ENCODE data around the gene RPL7L1. TPM values are rescaled to one million over a fixed set of nuclear protein-coding genes. Genes with fewer than 3 reads are reported as not detected.

The RPL7L1 gene
- total RNA-seq, 1 experiment from 2014 or later: 103 TPM

DNA sequence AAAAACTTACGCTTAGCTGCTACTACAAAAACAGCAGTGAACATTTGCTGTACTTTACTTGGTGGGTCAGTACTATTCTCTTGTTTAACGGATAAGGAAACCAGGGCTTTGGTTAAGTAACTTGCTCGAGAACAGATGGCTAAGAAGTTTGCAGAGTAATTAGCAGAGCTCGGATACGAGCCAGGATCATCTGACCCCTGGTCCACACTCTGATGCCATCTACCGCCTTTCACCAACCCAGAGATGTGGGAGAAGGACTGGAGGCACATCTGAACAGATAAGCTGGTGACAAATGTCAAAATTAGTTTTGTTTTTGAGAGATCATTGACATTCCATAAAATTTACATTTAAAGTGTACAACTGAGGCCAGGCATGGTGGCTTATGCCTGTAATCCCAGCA is 18.9 kb upstream of the RPL7L1 start:
- Mint-ChIP-seq H3K27me3 (ENCODE audit: insufficient read depth, unreplicated experiment) (no peaks in the 10 kb centered on the region), H3K4me3 (ENCODE audit: unreplicated experiment) (no peak overlapping the region), H3K4me1 (ENCODE audit: low read depth, unreplicated experiment) (no peaks in the 10 kb centered on the region), H3K36me3 (ENCODE audit: insufficient read depth, unreplicated experiment) (peaks cover 10% of the 10 kb centered on the region), H3K27ac (ENCODE audit: unreplicated experiment) (no peak overlapping the region), H3K9me3 (ENCODE audit: unreplicated experiment) (no peaks in the 10 kb centered on the region)
- intact Hi-C loops (cut with micrococcal nuclease; ENCODE audit: unreplicated experiment): no loop called here
- Histone ChIP-seq H3K9me3 (no peaks in the 10 kb centered on the region), H3K4me1 (no peaks in the 10 kb centered on the region), H3K4me3 (ENCODE audit: low read depth, low read length) (no peak overlapping the region), H3K27me3 (replicated peaks; ENCODE audit: control insufficient read depth, insufficient read depth, low read length) (no peaks in the 10 kb centered on the region), H3K36me3 (ENCODE audit: control insufficient read depth, insufficient read depth, low read length) (no peaks in the 10 kb centered on the region)
- no TSS peak for BruUV-seq (replicated peaks)
- DNase-seq: no peak
- POLR2A ChIA-PET: no interaction called here
- TF ChIP-seq, protein P1, sequence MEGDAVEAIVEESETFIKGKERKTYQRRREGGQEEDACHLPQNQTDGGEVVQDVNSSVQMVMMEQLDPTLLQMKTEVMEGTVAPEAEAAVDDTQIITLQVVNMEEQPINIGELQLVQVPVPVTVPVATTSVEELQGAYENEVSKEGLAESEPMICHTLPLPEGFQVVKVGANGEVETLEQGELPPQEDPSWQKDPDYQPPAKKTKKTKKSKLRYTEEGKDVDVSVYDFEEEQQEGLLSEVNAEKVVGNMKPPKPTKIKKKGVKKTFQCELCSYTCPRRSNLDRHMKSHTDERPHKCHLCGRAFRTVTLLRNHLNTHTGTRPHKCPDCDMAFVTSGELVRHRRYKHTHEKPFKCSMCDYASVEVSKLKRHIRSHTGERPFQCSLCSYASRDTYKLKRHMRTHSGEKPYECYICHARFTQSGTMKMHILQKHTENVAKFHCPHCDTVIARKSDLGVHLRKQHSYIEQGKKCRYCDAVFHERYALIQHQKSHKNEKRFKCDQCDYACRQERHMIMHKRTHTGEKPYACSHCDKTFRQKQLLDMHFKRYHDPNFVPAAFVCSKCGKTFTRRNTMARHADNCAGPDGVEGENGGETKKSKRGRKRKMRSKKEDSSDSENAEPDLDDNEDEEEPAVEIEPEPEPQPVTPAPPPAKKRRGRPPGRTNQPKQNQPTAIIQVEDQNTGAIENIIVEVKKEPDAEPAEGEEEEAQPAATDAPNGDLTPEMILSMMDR (IDR thresholded peaks at IDR 0.05; ENCODE audit: insufficient read depth in 1 of 2, low read depth in 1 of 2, low read length in 1 of 2, severe bottlenecking in 1 of 2, unreplicated experiment in 1 of 2): no peak
- CTCF ChIA-PET: no interaction called here

DNA sequence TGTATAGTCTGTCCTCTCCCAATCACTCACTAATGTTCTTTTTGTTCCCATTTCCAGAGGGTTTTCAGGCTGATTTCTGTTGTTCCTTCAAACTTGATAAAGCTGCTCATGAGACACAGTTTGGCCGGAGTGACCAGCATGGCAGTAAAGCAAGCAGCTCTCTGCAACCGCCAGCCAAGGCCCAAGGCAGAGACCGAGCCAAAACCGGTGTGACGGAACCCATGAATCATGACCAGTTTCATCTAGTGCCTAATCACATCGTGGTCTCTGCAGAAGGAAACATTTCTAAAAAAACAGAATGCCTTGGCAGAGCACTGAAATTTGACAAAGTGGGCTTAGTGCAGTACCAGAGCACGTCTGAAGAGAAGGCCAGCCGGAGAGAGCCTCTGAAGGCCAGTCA is 14.8 kb upstream of the RPL7L1 start:
- BruUV-seq (replicated peaks): no TSS peak
- H3K27ac Mint-ChIP-seq (ENCODE audit: unreplicated experiment): no peak overlapping the region
- no peaks in the 10 kb centered on the region; the same call in 1 of the 2 replicates for H3K36me3 ChIP-seq (ENCODE audit: control insufficient read depth, insufficient read depth, low read length)
- POLR2A ChIA-PET: no interaction called here
- no peaks in the 10 kb centered on the region for H3K4me1 Mint-ChIP-seq (ENCODE audit: low read depth, unreplicated experiment)
- no peaks in the 10 kb centered on the region for H3K9me3 Mint-ChIP-seq (ENCODE audit: unreplicated experiment)
- H3K9me3 ChIP-seq: no peaks in the 10 kb centered on the region
- no peaks in the 10 kb centered on the region for H3K4me1 ChIP-seq
- no peak overlapping the region for H3K4me3 ChIP-seq (ENCODE audit: low read depth, low read length)
- CTCF ChIA-PET: no interaction called here
- intact Hi-C loops (cut with micrococcal nuclease; ENCODE audit: unreplicated experiment): no loop called here
- H3K36me3 Mint-ChIP-seq (ENCODE audit: insufficient read depth, unreplicated experiment): peaks cover 10% of the 10 kb centered on the region
- TF ChIP-seq, protein P1 (IDR thresholded peaks at IDR 0.05; ENCODE audit: insufficient read depth in 1 of 2, low read depth in 1 of 2, low read length in 1 of 2, severe bottlenecking in 1 of 2, unreplicated experiment in 1 of 2): no peak
- no peak overlapping the region for H3K4me3 Mint-ChIP-seq (ENCODE audit: unreplicated experiment)
- no peak for DNase-seq
- no peaks in the 10 kb centered on the region for H3K27me3 ChIP-seq (replicated peaks; ENCODE audit: control insufficient read depth, insufficient read depth, low read length)
- H3K27me3 Mint-ChIP-seq (ENCODE audit: insufficient read depth, unreplicated experiment): no peaks in the 10 kb centered on the region

DNA sequence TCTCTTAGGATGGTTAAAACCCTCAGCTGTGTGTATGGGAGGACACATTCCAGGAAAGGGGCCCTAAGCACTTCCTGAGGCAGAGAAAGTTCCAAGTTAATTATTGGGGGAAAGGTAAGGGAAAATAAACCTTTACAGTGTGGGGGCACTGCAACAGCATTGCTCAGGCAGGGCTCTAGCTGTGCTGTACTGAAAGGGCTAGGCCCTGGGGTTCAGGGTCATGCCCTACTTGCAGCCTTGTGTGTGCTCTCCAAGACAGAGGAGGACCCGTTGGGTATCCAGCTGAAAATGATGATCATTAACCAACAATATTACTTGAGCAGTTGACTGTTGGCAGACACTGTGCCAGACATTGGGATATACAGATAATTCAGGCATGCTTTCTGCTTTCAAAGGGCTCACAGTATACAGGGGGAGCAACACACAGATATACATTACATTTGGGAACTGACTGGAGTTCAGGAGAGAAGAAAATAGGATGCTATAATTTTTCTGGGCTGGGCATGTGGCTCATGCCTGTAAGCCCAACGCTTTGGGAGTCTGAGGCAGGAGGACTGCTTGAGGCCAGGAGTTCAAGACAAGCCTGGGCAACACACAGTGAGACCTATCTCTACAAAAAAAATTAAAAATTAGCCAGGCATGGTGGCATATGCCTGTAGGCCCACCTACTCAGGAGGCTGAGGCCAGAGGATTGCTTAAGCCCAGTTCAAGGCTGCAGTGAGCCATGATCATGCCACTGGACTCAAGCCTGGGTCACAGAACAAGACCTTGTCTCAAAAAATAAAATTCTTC is 9.1 kb upstream of the RPL7L1 start:
- H3K36me3 Mint-ChIP-seq (ENCODE audit: insufficient read depth, unreplicated experiment): no peaks in the 10 kb centered on the region
- no peaks in the 10 kb centered on the region for H3K4me1 Mint-ChIP-seq (ENCODE audit: low read depth, unreplicated experiment)
- ChIA-PET CTCF (no interaction called here), POLR2A (no interaction called here)
- Histone ChIP-seq H3K27me3 (replicated peaks; ENCODE audit: control insufficient read depth, insufficient read depth, low read length) (no peaks in the 10 kb centered on the region), H3K36me3 (ENCODE audit: control insufficient read depth, insufficient read depth, low read length) (no peaks in the 10 kb centered on the region; the same call in 1 of the 2 replicates), H3K4me3 (ENCODE audit: low read depth, low read length) (no peak overlapping the region), H3K4me1 (no peaks in the 10 kb centered on the region), H3K9me3 (no peaks in the 10 kb centered on the region)
- H3K4me3 Mint-ChIP-seq (ENCODE audit: unreplicated experiment): no peak overlapping the region
- BruUV-seq (replicated peaks): no TSS peak
- TF ChIP-seq, protein P1 (IDR thresholded peaks at IDR 0.05; ENCODE audit: insufficient read depth in 1 of 2, low read depth in 1 of 2, low read length in 1 of 2, severe bottlenecking in 1 of 2, unreplicated experiment in 1 of 2): no peak
- no peaks in the 10 kb centered on the region for H3K27me3 Mint-ChIP-seq (ENCODE audit: insufficient read depth, unreplicated experiment)
- H3K27ac Mint-ChIP-seq (ENCODE audit: unreplicated experiment): no peak overlapping the region
- no peaks in the 10 kb centered on the region for H3K9me3 Mint-ChIP-seq (ENCODE audit: unreplicated experiment)
- intact Hi-C loops (cut with micrococcal nuclease; ENCODE audit: unreplicated experiment): no loop called here
- no peak for DNase-seq
